Measurements from ENCODE around the gene KRTAP12-3. TPM values are rescaled to one million over a fixed set of nuclear protein-coding genes. Genes with fewer than 3 reads are reported as not detected.
"Not testable (repeated sequence)": the region's sequence is repeated elsewhere in the genome, so short reads cannot be mapped to it uniquely, and the experiment has no call there.

The KRTAP12-3 gene
- polyA plus RNA-seq, 4 donors, result not detected

- no peak for DNase-seq (ENCODE audit: low read depth in 4 of 4, low spot score in 2 of 4)
These were observed 7.3 kb upstream of the KRTAP12-3 start for GRCh38 chr21:44650265-44650972.

GRCh38 chr21:44650973-44651675 is 6.6 kb upstream of the KRTAP12-3 start:
- DNase-seq (ENCODE audit: low read depth in 4 of 4, low spot score in 2 of 4), result no peak

GRCh38 chr21:44653123-44653522 is 4.6 kb upstream of the KRTAP12-3 start:
- no peak for DNase-seq (ENCODE audit: low read depth in 4 of 4, low spot score in 2 of 4)

- no peak for DNase-seq (ENCODE audit: low read depth in 4 of 4, low spot score in 2 of 4)
These were observed 3.8 kb upstream of the KRTAP12-3 start for GRCh38 chr21:44653656-44654575.

- DNase-seq (ENCODE audit: low read depth in 4 of 4, low spot score in 2 of 4), result no peak
These were observed 3.1 kb upstream of the KRTAP12-3 start, which contains the start of gene KRTAP12-4 for GRCh38 chr21:44654576-44655175. KRTAP12-4 (minus strand) TSS chr21:44654659; CDS start chr21:44654614, 45 bp downstream.

- DNase-seq (ENCODE audit: low read depth in 4 of 4, low spot score in 2 of 4), result no peak
These were observed 864 bp upstream of the KRTAP12-3 start for GRCh38 chr21:44656868-44657267.

GRCh38 chr21:44658541-44658910 is 794 bp downstream of the KRTAP12-3 start:
- DNase-seq (ENCODE audit: low read depth in 4 of 4, low spot score in 2 of 4), result no peak

- DNase-seq (ENCODE audit: low read depth in 4 of 4, low spot score in 2 of 4), result no peak
These were observed 1.3 kb downstream of the KRTAP12-3 start for GRCh38 chr21:44658913-44659595.

- not testable (repeated sequence) for DNase-seq (ENCODE audit: low read depth in 4 of 4, low spot score in 2 of 4)
These were observed 3.8 kb downstream of the KRTAP12-3 start for GRCh38 chr21:44661567-44661966.

GRCh38 chr21:44664691-44665090 is 7.0 kb downstream of the KRTAP12-3 start:
- no peak for DNase-seq (ENCODE audit: low read depth in 4 of 4, low spot score in 2 of 4)

- DNase-seq (ENCODE audit: low read depth in 4 of 4, low spot score in 2 of 4), result no peak
These were observed 8.9 kb downstream of the KRTAP12-3 start, which contains the start of gene KRTAP12-2 for GRCh38 chr21:44666401-44667320. KRTAP12-2 (minus strand) TSS chr21:44666927; CDS start chr21:44666886, 41 bp downstream.

- no peak for DNase-seq (ENCODE audit: low read depth in 4 of 4, low spot score in 2 of 4)
These were observed 9.9 kb downstream of the KRTAP12-3 start for GRCh38 chr21:44667612-44668011.

- DNase-seq (ENCODE audit: low read depth in 4 of 4, low spot score in 2 of 4), result no peak
These were observed 13.1 kb downstream of the KRTAP12-3 start for GRCh38 chr21:44670642-44671432.

GRCh38 chr21:44671911-44672310 is 14.2 kb downstream of the KRTAP12-3 start:
- no peak for DNase-seq (ENCODE audit: low read depth in 4 of 4, low spot score in 2 of 4)

GRCh38 chr21:44677881-44678280 is 20.1 kb downstream of the KRTAP12-3 start:
- no peak for DNase-seq (ENCODE audit: low read depth in 4 of 4, low spot score in 2 of 4)

GRCh38 chr21:44681152-44681551 is 23.4 kb downstream of the KRTAP12-3 start:
- DNase-seq (ENCODE audit: low read depth in 4 of 4, low spot score in 2 of 4), result no peak

GRCh38 chr21:44681861-44682579 is 24.3 kb downstream of the KRTAP12-3 start, which contains the start of gene KRTAP12-1:
KRTAP12-1 (minus strand) TSS chr21:44682163; CDS start chr21:44682123, 40 bp downstream.
- DNase-seq (ENCODE audit: low read depth in 4 of 4, low spot score in 2 of 4), result no peak
